Non-pigmented ciliary epithelial cell (primary cell): ENCODE measurements around the gene KBTBD3.

Experiments used
- DNase-seq: peaks from one replicate; pipeline ENCODE4 v3.0.0-alpha.2; 2010; ENCODE audit warnings: low read depth

Gene KBTBD3

DNA sequence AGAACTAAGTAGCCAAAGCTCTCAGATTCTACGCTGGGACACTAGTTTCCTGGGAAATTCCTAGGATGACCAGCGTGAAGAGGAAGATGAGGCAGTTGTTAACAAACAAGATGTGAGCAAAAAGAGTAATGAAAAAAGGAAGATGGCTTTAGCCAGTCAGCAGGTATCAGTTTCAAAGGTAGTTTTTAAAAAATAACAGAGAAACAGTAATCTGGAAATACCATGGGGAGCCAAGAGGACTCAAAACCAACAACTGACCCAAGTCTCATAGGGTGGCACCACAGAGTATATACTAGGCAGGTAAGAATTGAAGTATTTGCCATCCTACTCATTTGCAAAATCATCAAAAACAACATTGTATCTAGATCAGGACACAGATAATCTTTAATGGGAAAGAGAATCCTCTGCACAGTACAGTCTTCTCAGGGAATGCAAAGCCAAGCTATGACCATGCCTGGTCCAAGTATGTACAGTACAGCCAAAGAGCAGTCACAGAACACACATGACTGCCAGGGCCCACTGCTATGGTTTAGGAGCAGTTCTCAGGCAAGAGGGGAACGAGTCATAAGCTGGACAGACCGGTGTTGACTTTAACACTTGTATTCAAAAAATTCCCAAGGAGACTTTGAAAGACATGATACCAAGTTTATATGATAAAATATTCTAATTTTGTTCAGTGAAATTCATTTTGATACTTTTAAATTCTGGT lies 75.7 kb downstream of the KBTBD3 start:
- no peak for DNase-seq
